Measurements from ENCODE around the gene ABRAXAS1.
A peak's percentile ranks its signal among the peaks of the same experiment; 100 is the strongest.

ABRAXAS1 gene

DNA sequence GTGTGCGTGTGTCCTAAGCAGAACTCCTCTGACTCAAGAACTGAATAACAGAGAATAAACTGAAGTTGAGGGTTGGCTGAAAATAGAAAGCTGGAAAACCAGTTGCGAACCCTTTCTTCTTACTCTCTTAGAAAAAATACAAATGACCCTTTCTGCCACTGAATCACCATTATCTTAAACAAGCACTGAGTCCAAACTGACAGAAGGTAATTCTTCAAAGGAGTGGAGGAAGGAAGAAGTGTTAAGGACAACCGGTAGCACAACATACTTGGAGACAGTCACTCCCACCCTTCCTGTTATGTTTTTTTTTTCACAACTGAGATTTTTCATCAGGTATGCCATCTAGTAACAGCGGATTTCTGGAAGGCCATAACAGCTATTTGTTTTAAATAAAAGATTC is 67.3 kb downstream of the ABRAXAS1 start:
- H3K4me3 ChIP-seq (ENCODE audit: low read length) = no peak overlapping the region
- TF ChIP-seq, protein P1, sequence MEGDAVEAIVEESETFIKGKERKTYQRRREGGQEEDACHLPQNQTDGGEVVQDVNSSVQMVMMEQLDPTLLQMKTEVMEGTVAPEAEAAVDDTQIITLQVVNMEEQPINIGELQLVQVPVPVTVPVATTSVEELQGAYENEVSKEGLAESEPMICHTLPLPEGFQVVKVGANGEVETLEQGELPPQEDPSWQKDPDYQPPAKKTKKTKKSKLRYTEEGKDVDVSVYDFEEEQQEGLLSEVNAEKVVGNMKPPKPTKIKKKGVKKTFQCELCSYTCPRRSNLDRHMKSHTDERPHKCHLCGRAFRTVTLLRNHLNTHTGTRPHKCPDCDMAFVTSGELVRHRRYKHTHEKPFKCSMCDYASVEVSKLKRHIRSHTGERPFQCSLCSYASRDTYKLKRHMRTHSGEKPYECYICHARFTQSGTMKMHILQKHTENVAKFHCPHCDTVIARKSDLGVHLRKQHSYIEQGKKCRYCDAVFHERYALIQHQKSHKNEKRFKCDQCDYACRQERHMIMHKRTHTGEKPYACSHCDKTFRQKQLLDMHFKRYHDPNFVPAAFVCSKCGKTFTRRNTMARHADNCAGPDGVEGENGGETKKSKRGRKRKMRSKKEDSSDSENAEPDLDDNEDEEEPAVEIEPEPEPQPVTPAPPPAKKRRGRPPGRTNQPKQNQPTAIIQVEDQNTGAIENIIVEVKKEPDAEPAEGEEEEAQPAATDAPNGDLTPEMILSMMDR (conservative IDR thresholded peaks at IDR 0.05; ENCODE audit: low read length) = no peak
- no peak for DNase-seq (ENCODE audit: low read depth)

GRCh38 chr4:83413676-83414075 is 71.2 kb downstream of the ABRAXAS1 start:
- TF ChIP-seq, protein P1 (conservative IDR thresholded peaks at IDR 0.05; ENCODE audit: low read length) = no peak
- H3K4me3 ChIP-seq (ENCODE audit: low read length) = no peak overlapping the region
- DNase-seq (ENCODE audit: low read depth) = peak; percentile 3

Measured in AG10803 (cell line).